K562 (cell line): Measurements from ENCODE around the gene PHLDB3. TPM values are rescaled to one million over a fixed set of nuclear protein-coding genes. Genes with fewer than 3 reads are reported as not detected.

Experiments
- ATAC-seq: fragments of 200-7000 bp; cut with Tn5 transposase; 3 replicates; pipeline ENCODE4 v1.9.1; 2020; ENCODE audit warnings: moderate library complexity
- BruUV-seq: library from RNA; stranded (reverse); fragments of 400-500 nt; replicated peaks from 2 replicates; lab custom pipeline; 2021; lab: Mats Ljungman, UMichigan
- CTCF ChIA-PET: fragments of 300-600 bp; formaldehyde crosslinking; extraction: SDS; loops from one replicate; lab custom pipeline; 2021; ENCODE audit warnings: low intra/inter-chr PET ratio; lab: Yijun Ruan, JAX
- POLR2A ChIA-PET: fragments of 300-600, 350-650 bp; sonication (Branson Sonifier 250); formaldehyde crosslinking; extraction: SDS; loops from one replicate; lab custom pipeline; 2021; ENCODE audit warnings: antibody characterized with exemption, inconsistent platforms; lab: Yijun Ruan, JAX
- DNase-seq, 4 experiments: peaks; one replicate each; pipeline versions ENCODE4 v3.0.0 to v3.0.0-alpha.2; 2011 to 2018; ENCODE audit warnings: low spot score in 3 of 4, mixed read lengths in 3 of 4; ENCODE audit errors: extremely low read depth in 1 of 4
- FAIRE-seq: peaks from 2 replicates; lab custom pipeline; 2011; peaks lifted over from hg19 to GRCh38; lab: Jason Lieb, UNC
- H2AFZ ChIP-seq: 2 replicates; pipeline ENCODE4 v1.6.0; 2011; ENCODE audit warnings: low read depth, low read length, control low read depth, inconsistent platforms
- H3K27ac ChIP-seq: fragments of 200-600 bp; 3 replicates; pipeline ENCODE4 v1.8.0; 2011; ENCODE audit warnings: low read depth, mild to moderate bottlenecking, control low read depth, inconsistent platforms, low read length, moderate library complexity, mixed read lengths; ENCODE audit errors: extremely low read depth
- H3K27me3 ChIP-seq, 2 experiments: fragments of 300-600 bp in 1 of 2; 2 replicates in 1 of 2; 3 replicates in 1 of 2; pipeline versions ENCODE4 v1.6.0 to v1.8.0; 2011; ENCODE audit warnings: inconsistent platforms in 2 of 2, low read length in 2 of 2, mild to moderate bottlenecking in 1 of 2, mixed read lengths in 1 of 2, moderate library complexity in 1 of 2; ENCODE audit not compliant: control insufficient read depth in 2 of 2, insufficient read depth in 2 of 2
- H3K36me3 ChIP-seq: fragments of 300-600 bp; 3 replicates; pipeline ENCODE4 v1.8.0; 2011; ENCODE audit warnings: mild to moderate bottlenecking, low read length, inconsistent platforms; ENCODE audit not compliant: control insufficient read depth, insufficient read depth
- H3K4me1 ChIP-seq, 2 experiments: fragments of 200-600 bp in 1 of 2; replicated peaks in 1 of 2; 2 replicates in 1 of 2; 3 replicates in 1 of 2; pipeline versions ENCODE4 v1.5.1 to v1.8.0; 2011; ENCODE audit warnings: inconsistent platforms in 2 of 2, low read length in 2 of 2, mild to moderate bottlenecking in 1 of 2, mixed read lengths in 1 of 2, moderate library complexity in 1 of 2; ENCODE audit not compliant: control insufficient read depth in 2 of 2, insufficient read depth in 2 of 2
- H3K4me2 ChIP-seq: 2 replicates; pipeline ENCODE4 v1.6.1; 2011; ENCODE audit warnings: low read length, control low read depth, inconsistent platforms, mixed read lengths; ENCODE audit not compliant: insufficient read depth
- H3K4me3 ChIP-seq: fragments of 200-600 bp; sonication (generic), shearing (Covaris generic); 2 replicates; pipeline ENCODE4 v1.5.1; 2016; ENCODE audit warnings: control low read depth, inconsistent platforms
- H3K79me2 ChIP-seq: fragments of 200-600 bp; 3 replicates; pipeline ENCODE4 v1.8.0; 2011; ENCODE audit warnings: low read length, inconsistent platforms; ENCODE audit not compliant: control insufficient read depth, insufficient read depth
- H3K9ac ChIP-seq, 2 experiments: 2 replicates each; pipeline versions ENCODE4 v1.6.0 to v1.6.1; 2011; ENCODE audit warnings: low read depth in 2 of 2, low read length in 2 of 2, control low read depth in 1 of 2, inconsistent platforms in 1 of 2, mild to moderate bottlenecking in 1 of 2, mixed read lengths in 1 of 2; ENCODE audit not compliant: insufficient read depth in 1 of 2
- H3K9me1 ChIP-seq: one replicate; pipeline ENCODE4 v1.6.0; 2011; ENCODE audit warnings: inconsistent platforms, mild to moderate bottlenecking, low read length, moderate library complexity; ENCODE audit not compliant: control insufficient read depth, insufficient read depth
- H3K9me3 ChIP-seq: replicated peaks from 2 replicates; pipeline ENCODE4 v1.5.1; 2011; ENCODE audit warnings: low read depth, low read length, inconsistent platforms; ENCODE audit not compliant: control insufficient read depth, insufficient read depth
- H4K20me1 ChIP-seq: replicated peaks from 2 replicates; pipeline ENCODE4 v1.6.1; 2011; ENCODE audit warnings: low read length, inconsistent platforms, mixed read lengths; ENCODE audit not compliant: control insufficient read depth, insufficient read depth
- ATF1 ChIP-seq, 2 experiments: fragments of 450-650 bp in 1 of 2; IDR thresholded peaks; 2 replicates each; pipeline ENCODE4 v1.6.1; 2016; ENCODE audit warnings: missing compliant biosample characterization in 1 of 2, missing genetic modification characterization in 1 of 2
- CREB1 ChIP-seq, 2 experiments: sonication (generic) in 1 of 2; formaldehyde crosslinking in 1 of 2; IDR thresholded peaks; 2 replicates each; pipeline versions ENCODE4 v1.6.1 to v1.8.0; 2012 to 2022; ENCODE audit warnings: inconsistent platforms in 1 of 2, mild to moderate bottlenecking in 1 of 2, missing genetic modification reagents in 1 of 2, moderate library complexity in 1 of 2
- CREM ChIP-seq: IDR thresholded peaks from 2 replicates; pipeline ENCODE4 v1.6.1; 2014; ENCODE audit warnings: antibody characterized with exemption, low read depth
- HNRNPK ChIP-seq: fragments of 200-400 bp; formaldehyde crosslinking; IDR thresholded peaks from one replicate; pipeline ENCODE4 v1.6.1; 2018; ENCODE audit warnings: mild to moderate bottlenecking, low read depth, low read length; ENCODE audit not compliant: poor library complexity, severe bottlenecking
- JUN ChIP-seq, 2 experiments: sonication (generic) in 1 of 2; formaldehyde crosslinking in 1 of 2; IDR thresholded peaks; 2 replicates each; pipeline versions ENCODE4 v1.6.1 to v1.8.0; 2012 to 2022; ENCODE audit warnings: borderline replicate concordance in 2 of 2, mild to moderate bottlenecking in 2 of 2, improper control_type of control experiment in 1 of 2, low read depth in 1 of 2, low read length in 1 of 2, missing genetic modification reagents in 1 of 2
- NEUROD1 ChIP-seq: fragments of 150-350 bp; IDR thresholded peaks from 2 replicates; pipeline ENCODE4 v1.6.1; 2014; ENCODE audit warnings: borderline replicate concordance, low read length, low read depth; ENCODE audit not compliant: partially characterized antibody
- NR2C2 ChIP-seq, 2 experiments: fragments of 200-800 bp in 1 of 2; sonication (Bioruptor generic) in 1 of 2; sonication (generic) in 1 of 2; formaldehyde crosslinking in 1 of 2; IDR thresholded peaks; 2 replicates each; pipeline versions ENCODE4 v1.6.1 to v1.8.0; 2016 to 2022; ENCODE audit warnings: mild to moderate bottlenecking in 1 of 2, missing compliant biosample characterization in 1 of 2, missing genetic modification characterization in 1 of 2, missing genetic modification reagents in 1 of 2
- ZNF24 ChIP-seq: fragments of 450-650 bp; IDR thresholded peaks from 2 replicates; pipeline ENCODE4 v1.6.1; 2016
- WGBS: fragments of 100-300 bp; shearing (Covaris generic); methylation state at CpG from one replicate; pipeline ENCODE4 v1.1.6; 2016; ENCODE audit warnings: low coverage, mixed read lengths; ENCODE audit not compliant: insufficient coverage; ENCODE audit errors: missing lambda C conversion rate; 5-methylcytosine and 5-hydroxymethylcytosine counted together
- in situ Hi-C: fragments of 300-500 bp; cut with MboI; formaldehyde crosslinking; loops from 4 replicates; pipeline ENCODE4 v1.15.0; 2018; ENCODE audit warnings: inconsistent platforms, mixed read lengths
- intact Hi-C: fragments of 100-400 bp; cut with micrococcal nuclease; formaldehyde crosslinking; loops from 2 replicates; pipeline ENCODE4 v1.14.2; 2022
- polyA plus RNA-seq, 8 experiments: library from polyadenylated mRNA; depleted of rRNA in 4 of 8; stranded (reverse) in 5 of 8; unstranded in 3 of 8; fragments of >200 nt; fragmentation: Nextera tagmentation in 2 of 8; fragmentation: Illumina TruSeq in 1 of 8; extraction: Ambion mirVana in 2 of 8; extraction: Trizol in 1 of 8; gene quantifications; 2 replicates each; pipeline versions ENCODE4 v1.2.1 to v1.2.3, GENCODE V29; 2011 to 2014; ENCODE audit warnings: inconsistent platforms in 1 of 8, missing spikeins in 1 of 8
- total RNA-seq, 7 experiments: library from RNA; depleted of rRNA in 6 of 7; stranded (reverse); fragments of >200 nt in 6 of 7; fragmentation: Illumina TruSeq in 2 of 7; extraction: Trizol in 2 of 7; gene quantifications; 2 replicates each; pipeline versions ENCODE4 v1.2.1 to v1.2.3, GENCODE V29; 2011 to 2021; ENCODE audit warnings: low replicate concordance in 1 of 7
- TF ChIP-seq, protein P1 (sequence below): fragments of 450-650 bp; IDR thresholded peaks from 2 replicates; pipeline ENCODE4 v1.6.1; 2016
- TF ChIP-seq, protein P2 (sequence below), 2 experiments: fragments of 450-650 bp in 1 of 2; sonication (generic) in 1 of 2; formaldehyde crosslinking in 1 of 2; IDR thresholded peaks in 1 of 2; conservative IDR thresholded peaks in 1 of 2; 2 replicates each; pipeline versions ENCODE4 v1.6.1 to v1.8.1; 2016 to 2023; ENCODE audit warnings: mild to moderate bottlenecking in 2 of 2, moderate library complexity in 2 of 2, inconsistent platforms in 1 of 2, missing genetic modification reagents in 1 of 2

The PHLDB3 gene
- total and polyA plus RNA-seq, 9 of the 15 experiments (the other 6 are each of a cell fraction or from before 2014, with no cell fraction given): 0.04 to 23.5 (median 3.9) TPM

DNA sequence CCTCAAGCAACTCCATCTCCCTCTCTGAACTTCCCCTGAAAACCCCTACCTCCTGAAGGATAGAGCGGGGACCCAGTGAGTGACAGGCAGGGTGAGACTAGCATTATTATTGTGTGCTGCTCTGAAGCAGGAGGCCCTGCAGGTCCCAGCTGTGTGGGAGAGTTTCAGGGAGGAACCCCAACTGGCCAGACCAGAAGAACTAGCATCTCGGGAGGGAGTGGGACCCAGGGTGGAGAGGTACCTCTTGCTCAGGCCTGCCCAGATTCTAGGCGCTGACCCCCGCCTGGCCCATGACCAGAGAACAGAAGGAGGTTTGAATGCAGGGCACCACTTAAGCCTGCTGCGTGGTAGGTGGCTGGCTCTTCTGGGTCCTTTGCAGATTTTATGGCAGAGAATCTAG, 33.5 kb downstream of the PHLDB3 start:
- H3K4me1 ChIP-seq: peaks cover 7 to 20% of the 10 kb centered on the region in 2 experiments
- ChIA-PET POLR2A (no interaction called here), CTCF (no interaction called here)
- H3K36me3 ChIP-seq: no peaks in the 10 kb centered on the region
- no peak overlapping the region for H3K4me2 ChIP-seq
- H3K27ac ChIP-seq: no peak overlapping the region
- 43% methylated on average over 5 of the region's 5 CpGs for WGBS
- no peak overlapping the region for H2AFZ ChIP-seq
- ATAC-seq: no peak
- no TSS peak for BruUV-seq
- DNase-seq: no peak
- intact Hi-C loops: no loop called here
- no peak for TF ChIP-seq HNRNPK
- TF ChIP-seq, protein P1, sequence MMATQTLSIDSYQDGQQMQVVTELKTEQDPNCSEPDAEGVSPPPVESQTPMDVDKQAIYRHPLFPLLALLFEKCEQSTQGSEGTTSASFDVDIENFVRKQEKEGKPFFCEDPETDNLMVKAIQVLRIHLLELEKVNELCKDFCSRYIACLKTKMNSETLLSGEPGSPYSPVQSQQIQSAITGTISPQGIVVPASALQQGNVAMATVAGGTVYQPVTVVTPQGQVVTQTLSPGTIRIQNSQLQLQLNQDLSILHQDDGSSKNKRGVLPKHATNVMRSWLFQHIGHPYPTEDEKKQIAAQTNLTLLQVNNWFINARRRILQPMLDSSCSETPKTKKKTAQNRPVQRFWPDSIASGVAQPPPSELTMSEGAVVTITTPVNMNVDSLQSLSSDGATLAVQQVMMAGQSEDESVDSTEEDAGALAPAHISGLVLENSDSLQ: 0 out of 2 replicates have a peak, but pooled peaks have one; percentile 27
- TF ChIP-seq, all 486 proteins: peak for 1
- H3K79me2 ChIP-seq: no peaks in the 10 kb centered on the region
- no peak overlapping the region for H3K4me3 ChIP-seq
- peak overlapping the region in 1 of 2 experiments; percentile 61; a peak in 1 of 4 replicates for H3K9ac ChIP-seq
- no peak for FAIRE-seq
- H4K20me1 ChIP-seq: 0 out of 2 replicates have a peak, but pooled peaks cover 3% of the 10 kb centered on the region
- no peaks in the 10 kb centered on the region for H3K9me1 ChIP-seq
- no peaks in the 10 kb centered on the region for H3K9me3 ChIP-seq
- in situ Hi-C loops: no loop called here
- H3K27me3 ChIP-seq: no peaks in the 10 kb centered on the region

DNA sequence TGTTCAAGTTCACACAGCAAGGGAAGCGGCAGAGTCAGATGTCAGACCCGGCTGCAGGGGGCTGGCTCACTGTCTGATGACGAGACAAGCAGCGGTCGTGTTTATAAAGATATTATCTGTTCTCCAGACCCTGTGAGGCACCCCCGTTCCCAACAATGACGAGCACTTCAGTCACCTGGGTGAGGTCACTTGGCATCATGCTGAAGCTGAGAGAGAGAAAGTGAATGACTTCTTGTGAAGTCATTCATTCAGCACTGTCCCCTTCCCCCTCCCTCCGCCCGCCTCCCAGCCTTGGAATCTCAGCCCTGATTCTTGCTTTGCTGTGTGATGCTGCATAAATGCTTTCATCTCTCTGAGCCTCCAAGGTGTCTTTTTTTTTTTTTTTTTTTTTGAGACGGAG, 34.3 kb downstream of the PHLDB3 start:
- in situ Hi-C loops: no loop called here
- Histone ChIP-seq H3K79me2 (no peaks in the 10 kb centered on the region), H3K9me1 (no peaks in the 10 kb centered on the region), H3K4me2 (no peak overlapping the region), H3K4me1 (peaks cover 10 to 17% of the 10 kb centered on the region in 2 experiments), H3K9ac (no peak overlapping the region), H2AFZ (0 out of 2 replicates have a peak overlapping the region, but pooled peaks have one; percentile 11), H3K9me3 (no peaks in the 10 kb centered on the region), H3K4me3 (no peak overlapping the region), H3K36me3 (no peaks in the 10 kb centered on the region), H3K27me3 (no peaks in the 10 kb centered on the region), H3K27ac (no peak overlapping the region), H4K20me1 (0 out of 2 replicates have a peak, but pooled peaks cover 3% of the 10 kb centered on the region)
- TF ChIP-seq CREB1 (IDR thresholded peaks at IDR 0.05): 0 out of 2 replicates have a peak, but pooled peaks have one; percentile 39
- TF ChIP-seq CREB1 (CRISPR knock-in tag; IDR thresholded peaks at IDR 0.05): 0 out of 2 replicates have a peak, but pooled peaks have one; percentile 18
- TF ChIP-seq NR2C2 (CRISPR knock-in tag; IDR thresholded peaks at IDR 0.05): no peak
- no peak for TF ChIP-seq NR2C2 (tag; IDR thresholded peaks at IDR 0.05)
- peak; percentile 84 for TF ChIP-seq ZNF24
- TF ChIP-seq CREM: peak; percentile 40; the same call in 1 of the 2 replicates
- peak; percentile 64; the same call in 1 of the 2 replicates for TF ChIP-seq JUN (IDR thresholded peaks at IDR 0.05; ENCODE audit: borderline replicate concordance, low read depth, low read length)
- no peak for TF ChIP-seq JUN (CRISPR knock-in tag; IDR thresholded peaks at IDR 0.05; ENCODE audit: borderline replicate concordance)
- TF ChIP-seq ATF1 (CRISPR knock-in tag; IDR thresholded peaks at IDR 0.05): no peak
- 0 out of 2 replicates have a peak, but pooled peaks have one; percentile 20 for TF ChIP-seq ATF1 (tag; IDR thresholded peaks at IDR 0.05)
- TF ChIP-seq, protein P2, sequence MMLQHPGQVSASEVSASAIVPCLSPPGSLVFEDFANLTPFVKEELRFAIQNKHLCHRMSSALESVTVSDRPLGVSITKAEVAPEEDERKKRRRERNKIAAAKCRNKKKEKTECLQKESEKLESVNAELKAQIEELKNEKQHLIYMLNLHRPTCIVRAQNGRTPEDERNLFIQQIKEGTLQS (IDR thresholded peaks at IDR 0.05): peak; percentile 64
- TF ChIP-seq, protein P2 (CRISPR knock-in tag; conservative IDR thresholded peaks at IDR 0.05): no peak
- no peak for TF ChIP-seq NEUROD1
- ATAC-seq (no peak), FAIRE-seq (no peak), DNase-seq (no peak)
- no TSS peak for BruUV-seq
- 10% methylated on average over 9 of the region's 10 CpGs for WGBS
- POLR2A ChIA-PET: no interaction called here
- intact Hi-C loops: no loop called here
- CTCF ChIA-PET: no interaction called here
